ENCODE results near the gene DNAH9.

DNAH9 gene

GRCh38 chr17:11668618-11669017 is 70.3 kb downstream of the DNAH9 start:
- no peak for FAIRE-seq

GRCh38 chr17:11671126-11671525 is 72.9 kb downstream of the DNAH9 start:
- no peak for FAIRE-seq
- no peak for DNase-seq (ENCODE audit: low spot score)

More at GRCh38 chr17:11668618-11669017, 70.3 kb downstream of the DNAH9 start:
- DNase-seq (ENCODE audit: low spot score) = no peak

- no peak for FAIRE-seq
- DNase-seq (ENCODE audit: low spot score) = no peak
These were observed 84.4 kb downstream of the DNAH9 start for GRCh38 chr17:11682646-11683045.

GRCh38 chr17:11690681-11691080 is 92.4 kb downstream of the DNAH9 start:
- FAIRE-seq = no peak
- no peak for DNase-seq (ENCODE audit: low spot score)

GRCh38 chr17:11692688-11693087 is 94.4 kb downstream of the DNAH9 start:
- DNase-seq (ENCODE audit: low spot score) (no peak), FAIRE-seq (no peak)

GRCh38 chr17:11693284-11693683 is 95.0 kb downstream of the DNAH9 start:
- no peak for FAIRE-seq

GRCh38 chr17:11700668-11701067 is 102.4 kb downstream of the DNAH9 start:
- no peak for DNase-seq (ENCODE audit: low spot score)
- no peak for FAIRE-seq

More at GRCh38 chr17:11693284-11693683, 95.0 kb downstream of the DNAH9 start:
- DNase-seq (ENCODE audit: low spot score) = no peak

GRCh38 chr17:11701911-11702310 is 103.6 kb downstream of the DNAH9 start:
- FAIRE-seq = no peak
- DNase-seq (ENCODE audit: low spot score) = no peak

- FAIRE-seq (no peak), DNase-seq (ENCODE audit: low spot score) (no peak)
These were observed 105.8 kb downstream of the DNAH9 start for GRCh38 chr17:11704041-11704440.

- DNase-seq (ENCODE audit: low spot score) (peak; percentile 11), FAIRE-seq (no peak)
These were observed 106.8 kb downstream of the DNAH9 start for GRCh38 chr17:11705111-11705510.

GRCh38 chr17:11707586-11707985 is 109.3 kb downstream of the DNAH9 start:
- DNase-seq (ENCODE audit: low spot score) (no peak), FAIRE-seq (no peak)

GRCh38 chr17:11712456-11712855 is 114.2 kb downstream of the DNAH9 start:
- FAIRE-seq (no peak), DNase-seq (ENCODE audit: low spot score) (no peak)

- DNase-seq (ENCODE audit: low spot score) = no peak
- no peak for FAIRE-seq
These were observed 120.9 kb downstream of the DNAH9 start for GRCh38 chr17:11719203-11719602.

GRCh38 chr17:11719856-11720255 is 121.6 kb downstream of the DNAH9 start:
- FAIRE-seq (no peak), DNase-seq (ENCODE audit: low spot score) (no peak)

- DNase-seq (ENCODE audit: low spot score) (no peak), FAIRE-seq (no peak)
These were observed 122.5 kb downstream of the DNAH9 start for GRCh38 chr17:11720816-11721215.

- DNase-seq (ENCODE audit: low spot score) (no peak), FAIRE-seq (peak; percentile 92)
These were observed 132.5 kb downstream of the DNAH9 start for GRCh38 chr17:11730747-11731146.

- FAIRE-seq = no peak
- DNase-seq (ENCODE audit: low spot score) = no peak
These were observed 138.5 kb downstream of the DNAH9 start for GRCh38 chr17:11736613-11737312.

- DNase-seq (ENCODE audit: low spot score) = no peak
- FAIRE-seq = no peak
These were observed 139.0 kb downstream of the DNAH9 start for GRCh38 chr17:11737313-11737679.

- FAIRE-seq (no peak), DNase-seq (ENCODE audit: low spot score) (no peak)
These were observed 139.9 kb downstream of the DNAH9 start for GRCh38 chr17:11738151-11738550.

- DNase-seq (ENCODE audit: low spot score) = no peak
- no peak for FAIRE-seq
These were observed 141.1 kb downstream of the DNAH9 start for GRCh38 chr17:11739351-11739750.

GRCh38 chr17:11739848-11740247 is 141.6 kb downstream of the DNAH9 start:
- FAIRE-seq = no peak
- DNase-seq (ENCODE audit: low spot score) = no peak

- no peak for FAIRE-seq
- DNase-seq (ENCODE audit: low spot score) = no peak
These were observed 144.6 kb downstream of the DNAH9 start for GRCh38 chr17:11742886-11743285.

- no peak for DNase-seq (ENCODE audit: low spot score)
- FAIRE-seq = no peak
These were observed 146.4 kb downstream of the DNAH9 start for GRCh38 chr17:11744696-11745095.

GRCh38 chr17:11747441-11747840 is 149.2 kb downstream of the DNAH9 start:
- FAIRE-seq (no peak), DNase-seq (ENCODE audit: low spot score) (no peak)
